Measurements from ENCODE around the gene GANAB.
"Not testable (repeated sequence)": the region's sequence is repeated elsewhere in the genome, so short reads cannot be mapped to it uniquely, and the experiment has no call there.

DNA sequence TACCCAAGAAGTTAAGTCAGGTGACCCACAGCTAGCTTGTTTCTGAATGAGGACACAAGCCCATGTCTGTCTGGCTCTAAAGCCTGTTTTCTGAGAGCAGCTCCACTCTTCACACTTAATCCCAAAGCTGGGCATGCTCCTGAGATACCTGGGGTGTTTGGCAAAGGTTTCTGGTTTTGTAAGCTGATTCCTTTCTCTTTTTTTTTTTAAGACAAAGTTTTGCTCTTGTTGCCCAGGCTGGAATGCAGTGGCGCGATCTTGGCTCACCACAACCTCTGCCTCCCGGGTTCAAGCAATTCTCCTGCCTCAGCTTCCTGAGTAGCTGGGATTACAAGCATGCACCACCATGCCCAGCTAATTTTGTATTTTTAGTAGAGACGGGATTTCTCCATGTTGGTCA, 47.2 kb upstream of the GANAB start:
- TF ChIP-seq CTCF, POLR2A (IDR thresholded peaks at IDR 0.05): not testable (repeated sequence)

Data from uterus (tissue), 2 donors.